Fibroblast of skin of abdomen (primary cell): Measurements from ENCODE around the gene UPP2.
A peak's percentile ranks its signal among the peaks of the same experiment; 100 is the strongest.

ENCODE experiments used
- DNase-seq: peaks from one replicate; pipeline ENCODE4 v3.0.0-alpha.2; 2013

Gene UPP2

GRCh38 chr2:158142568-158143332 lies 41.1 kb downstream of the UPP2 start:
- DNase-seq = peak; percentile 50

- DNase-seq = no peak
These were observed 42.2 kb downstream of the UPP2 start for GRCh38 chr2:158143703-158144360.

- DNase-seq = no peak
These were observed 43.4 kb downstream of the UPP2 start for GRCh38 chr2:158144914-158145625.

- DNase-seq = no peak
These were observed 51.8 kb downstream of the UPP2 start for GRCh38 chr2:158153270-158154015.

GRCh38 chr2:158154596-158154995 lies 52.9 kb downstream of the UPP2 start:
- no peak for DNase-seq

- no peak for DNase-seq
These were observed 71.0 kb downstream of the UPP2 start for GRCh38 chr2:158172719-158173118.

- no peak for DNase-seq
These were observed 72.8 kb downstream of the UPP2 start for GRCh38 chr2:158174495-158174894.

GRCh38 chr2:158174956-158175355 lies 73.3 kb downstream of the UPP2 start:
- no peak for DNase-seq

- peak; percentile 18 for DNase-seq
These were observed 77.0 kb downstream of the UPP2 start for GRCh38 chr2:158178646-158179045.

- no peak for DNase-seq
These were observed 78.0 kb downstream of the UPP2 start for GRCh38 chr2:158179660-158180059.

- no peak for DNase-seq
These were observed 79.5 kb downstream of the UPP2 start for GRCh38 chr2:158181171-158181570.

- DNase-seq = no peak
These were observed 81.1 kb downstream of the UPP2 start for GRCh38 chr2:158182676-158183295.

- DNase-seq = no peak
These were observed 82.3 kb downstream of the UPP2 start for GRCh38 chr2:158184001-158184400.

- no peak for DNase-seq
These were observed 83.1 kb downstream of the UPP2 start for GRCh38 chr2:158184556-158185343.
